HG02571 (cell line): ENCODE results near the gene DGKI.

Source experiments
- ATAC-seq: cut with Tn5 transposase; IDR thresholded peaks from one replicate; pipeline ENCODE4 v1.9.1; 2021; ENCODE audit warnings: mild to moderate bottlenecking, moderate library complexity; ENCODE audit not compliant: unreplicated experiment

DGKI gene

GRCh38 chr7:137694405-137694804, 152.4 kb downstream of the DGKI start:
- no peak for ATAC-seq

GRCh38 chr7:137692399-137692798, 154.4 kb downstream of the DGKI start:
- ATAC-seq: no peak

- no peak for ATAC-seq
Measured at GRCh38 chr7:137691566-137691965, 155.2 kb downstream of the DGKI start.

- ATAC-seq: no peak
Measured at GRCh38 chr7:137690635-137691034, 156.1 kb downstream of the DGKI start.

GRCh38 chr7:137689761-137690160, 157.0 kb downstream of the DGKI start:
- no peak for ATAC-seq

GRCh38 chr7:137687556-137688265, 159.1 kb downstream of the DGKI start:
- ATAC-seq: no peak

- ATAC-seq: no peak
Measured at GRCh38 chr7:137685433-137686164, 161.2 kb downstream of the DGKI start.

- no peak for ATAC-seq
Measured at GRCh38 chr7:137684776-137685175, 162.0 kb downstream of the DGKI start.

GRCh38 chr7:137684316-137684715, 162.5 kb downstream of the DGKI start:
- no peak for ATAC-seq

- no peak for ATAC-seq
Measured at GRCh38 chr7:137682596-137682995, 164.2 kb downstream of the DGKI start.

- no peak for ATAC-seq
Measured at GRCh38 chr7:137681657-137682562, 164.9 kb downstream of the DGKI start.

GRCh38 chr7:137674551-137675409, 172.0 kb downstream of the DGKI start:
- no peak for ATAC-seq

GRCh38 chr7:137674048-137674447, 172.7 kb downstream of the DGKI start:
- ATAC-seq: no peak

- no peak for ATAC-seq
Measured at GRCh38 chr7:137671920-137672319, 174.9 kb downstream of the DGKI start.

- peak; percentile 75 for ATAC-seq
Measured at GRCh38 chr7:137670222-137671064, 176.3 kb downstream of the DGKI start.

- ATAC-seq: no peak
Measured at GRCh38 chr7:137669706-137670105, 177.1 kb downstream of the DGKI start.

- no peak for ATAC-seq
Measured at GRCh38 chr7:137668404-137668803, 178.4 kb downstream of the DGKI start.

GRCh38 chr7:137667633-137668387, 179.0 kb downstream of the DGKI start:
- ATAC-seq: no peak

GRCh38 chr7:137664846-137665245, 181.9 kb downstream of the DGKI start:
- ATAC-seq: no peak
